ENCODE results near the gene GNAZ. TPM values are rescaled to one million over a fixed set of nuclear protein-coding genes. Genes with fewer than 3 reads are reported as not detected.

Gene GNAZ
- total and polyA plus RNA-seq, 2 of the 8 experiments (the other 6 are each of a cell fraction or from before 2014, with no cell fraction given), result 6.6 to 9.6 TPM

GRCh38 chr22:23106344-23106743 is 36.0 kb downstream of the GNAZ start:
- WGBS, 2 experiments (ENCODE audit: extremely low coverage in 1 of 2, insufficient coverage in 1 of 2, insufficient read length in 1 of 2, insufficient replicate concordance in 2 of 2, low coverage in 1 of 2, low lambda C conversion rate in 2 of 2, missing lambda C conversion rate in 1 of 2), result 87% methylated on average over 4 of the region's 4 CpGs; no CpG with 5 or more reads in 1 of the 2 experiments
- no peak overlapping the region for H3K4ac ChIP-seq (replicated peaks; ENCODE audit: insufficient read length, low read depth, low read length)
- DNase-seq (ENCODE audit: low read depth in 1 of 2, low spot score in 2 of 2) (no peak), FAIRE-seq (no peak)
- H3K56ac ChIP-seq (replicated peaks; ENCODE audit: insufficient read length, low read depth, low read length), result no peak overlapping the region
- ChIA-PET CTCF (ENCODE audit: partially characterized antibody) (interaction anchor here (1.1 to 3.2 kb wide), 4 partner anchors 11 to 176 kb away, joined by 3 to 12 read pairs (median 6); no protein-coding TSS in a partner anchor), POLR2A (ENCODE audit: partially characterized antibody) (no interaction called here)
- no peak overlapping the region for H4K91ac ChIP-seq (replicated peaks; ENCODE audit: insufficient read length, low read length)
- H3K36me3 ChIP-seq (ENCODE audit: control insufficient read depth in 2 of 4, insufficient read depth in 4 of 4, low read length in 3 of 4), result no peaks in the 10 kb centered on the region
- H3K79me2 ChIP-seq (ENCODE audit: control insufficient read depth in 1 of 2, insufficient read depth in 2 of 2, low read length in 2 of 2), result no peaks in the 10 kb centered on the region
- H2AFZ ChIP-seq (ENCODE audit: low read length), result no peak overlapping the region
- no peak overlapping the region for H2AK5ac ChIP-seq (ENCODE audit: low read depth, low read length)
- H4K5ac ChIP-seq (ENCODE audit: insufficient read length, low read depth, low read length), result no peak overlapping the region
- H3K4me3 ChIP-seq (ENCODE audit: extremely low read depth in 1 of 4, insufficient read depth in 2 of 4, low read depth in 3 of 4, low read length in 4 of 4), result no peak overlapping the region
- no peak overlapping the region for H3K9ac ChIP-seq (replicated peaks in 1 of 4; ENCODE audit: extremely low read depth in 1 of 4, low read depth in 3 of 4, low read length in 3 of 4)
- no peak overlapping the region for H2BK15ac ChIP-seq (ENCODE audit: low read length)
- no peaks in the 10 kb centered on the region for H3K79me1 ChIP-seq (ENCODE audit: low read depth, low read length)
- H4K20me1 ChIP-seq (replicated peaks in 1 of 2; ENCODE audit: control insufficient read depth in 1 of 2, insufficient read depth in 2 of 2, low read length in 2 of 2), result peaks cover 3 to 12% of the 10 kb centered on the region in 2 experiments
- no peak overlapping the region for H3K14ac ChIP-seq (ENCODE audit: insufficient read length)
- H3K23ac ChIP-seq (ENCODE audit: insufficient read length), result no peak overlapping the region
- H4K8ac ChIP-seq (ENCODE audit: extremely low read depth, insufficient read depth, low read length), result no peak overlapping the region
- no peak overlapping the region for H2BK12ac ChIP-seq (ENCODE audit: low read depth, low read length)
- no peak overlapping the region for H2BK20ac ChIP-seq (ENCODE audit: low read length)
- H3K9me3 ChIP-seq (ENCODE audit: insufficient read depth in 2 of 2, low read depth in 1 of 2, low read length in 1 of 2), result no peaks in the 10 kb centered on the region
- H2BK5ac ChIP-seq (ENCODE audit: low read depth, low read length), result no peak overlapping the region; the same call in 1 of the 2 replicates
- no peak overlapping the region for H2BK120ac ChIP-seq (replicated peaks; ENCODE audit: low read depth, low read length)
- H3K4me2 ChIP-seq (ENCODE audit: insufficient read depth in 1 of 2, low read depth in 2 of 2, low read length in 2 of 2), result no peak overlapping the region
- no peak overlapping the region for H3K27ac ChIP-seq (ENCODE audit: low read depth, low read length)
- no peak overlapping the region for H3K18ac ChIP-seq (ENCODE audit: extremely low read depth, low read length)
- no peaks in the 10 kb centered on the region for H3K23me2 ChIP-seq (ENCODE audit: low read depth, low read length)
- no peaks in the 10 kb centered on the region; a peak in 3 of 7 replicates for H3K27me3 ChIP-seq (replicated peaks in 1 of 4; ENCODE audit: control insufficient read depth in 3 of 4, extremely low read depth in 1 of 4, insufficient read depth in 3 of 4, low read length in 3 of 4)
- no peaks in the 10 kb centered on the region; a peak in 1 of 7 replicates for H3K4me1 ChIP-seq (replicated peaks in 1 of 4; ENCODE audit: control insufficient read depth in 3 of 4, insufficient read depth in 4 of 4, low read length in 3 of 4)
- TF ChIP-seq ATF2 (IDR thresholded peaks at IDR 0.05; ENCODE audit: low read length) (no peak), GTF2F1 (IDR thresholded peaks at IDR 0.05; ENCODE audit: borderline replicate concordance, low read depth, low read length) (no peak)
